SK-N-DZ (cell line): Measurements from ENCODE around the gene VSTM4.

ENCODE experiments used
- DNase-seq: peaks from one replicate; pipeline ENCODE4 v3.0.0-alpha.2; 2015; ENCODE audit warnings: low spot score

The VSTM4 gene

DNA sequence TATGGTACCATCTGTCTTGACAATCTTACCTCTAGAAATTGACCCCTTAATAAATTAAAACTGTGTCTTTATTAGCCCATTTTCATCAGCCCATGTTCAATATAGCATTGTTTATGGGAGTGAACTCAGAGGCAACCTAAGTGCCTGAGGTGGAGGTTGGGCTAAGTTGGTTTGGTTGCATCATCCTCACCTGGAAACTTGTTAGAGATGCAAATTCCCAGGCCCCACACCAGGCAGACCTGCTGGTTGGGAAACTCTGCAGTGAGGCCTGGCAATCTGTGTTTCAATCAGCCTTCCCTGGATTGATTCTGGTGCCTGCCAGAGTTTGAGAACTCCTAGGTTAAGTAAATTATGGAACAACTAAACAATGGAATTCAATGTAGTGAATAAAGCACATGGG is 27.9 kb upstream of the VSTM4 start:
- no peak for DNase-seq

DNA sequence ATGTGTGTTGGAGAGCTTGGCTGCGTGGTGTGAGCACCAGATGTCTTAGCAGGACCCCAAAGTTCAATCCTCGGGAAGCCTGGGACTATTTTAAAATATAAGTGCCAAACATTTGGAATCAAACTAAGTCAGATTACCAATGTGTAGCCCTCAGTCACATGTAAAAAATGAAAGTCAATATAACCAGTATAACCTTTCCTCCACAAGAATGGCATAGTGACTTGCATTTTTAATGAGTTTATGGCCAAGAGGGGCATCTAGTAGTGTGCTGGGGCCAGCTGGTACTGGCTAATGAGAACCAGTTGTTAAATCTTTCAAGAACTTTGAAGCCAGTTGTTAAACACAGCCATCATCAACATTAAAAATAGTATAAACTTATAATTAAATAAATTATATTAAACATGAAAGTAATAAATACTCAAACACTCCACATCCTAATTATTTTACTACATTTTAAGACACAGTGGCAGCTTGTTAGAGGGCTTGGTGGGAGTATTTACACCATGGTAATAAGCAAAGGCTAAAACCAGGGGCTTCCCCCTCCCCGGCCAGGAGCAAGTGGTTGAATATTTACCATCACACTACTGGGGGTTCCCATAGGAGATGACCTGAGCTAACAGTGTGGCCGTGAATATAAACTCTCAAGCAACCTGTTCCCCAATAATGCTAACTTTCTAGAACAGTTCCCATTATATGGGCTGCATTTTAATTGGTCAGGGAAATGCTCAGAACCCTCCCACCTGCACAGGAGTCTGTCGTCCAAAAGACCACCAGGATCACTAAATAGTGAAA is 26.4 kb upstream of the VSTM4 start:
- no peak for DNase-seq

DNA sequence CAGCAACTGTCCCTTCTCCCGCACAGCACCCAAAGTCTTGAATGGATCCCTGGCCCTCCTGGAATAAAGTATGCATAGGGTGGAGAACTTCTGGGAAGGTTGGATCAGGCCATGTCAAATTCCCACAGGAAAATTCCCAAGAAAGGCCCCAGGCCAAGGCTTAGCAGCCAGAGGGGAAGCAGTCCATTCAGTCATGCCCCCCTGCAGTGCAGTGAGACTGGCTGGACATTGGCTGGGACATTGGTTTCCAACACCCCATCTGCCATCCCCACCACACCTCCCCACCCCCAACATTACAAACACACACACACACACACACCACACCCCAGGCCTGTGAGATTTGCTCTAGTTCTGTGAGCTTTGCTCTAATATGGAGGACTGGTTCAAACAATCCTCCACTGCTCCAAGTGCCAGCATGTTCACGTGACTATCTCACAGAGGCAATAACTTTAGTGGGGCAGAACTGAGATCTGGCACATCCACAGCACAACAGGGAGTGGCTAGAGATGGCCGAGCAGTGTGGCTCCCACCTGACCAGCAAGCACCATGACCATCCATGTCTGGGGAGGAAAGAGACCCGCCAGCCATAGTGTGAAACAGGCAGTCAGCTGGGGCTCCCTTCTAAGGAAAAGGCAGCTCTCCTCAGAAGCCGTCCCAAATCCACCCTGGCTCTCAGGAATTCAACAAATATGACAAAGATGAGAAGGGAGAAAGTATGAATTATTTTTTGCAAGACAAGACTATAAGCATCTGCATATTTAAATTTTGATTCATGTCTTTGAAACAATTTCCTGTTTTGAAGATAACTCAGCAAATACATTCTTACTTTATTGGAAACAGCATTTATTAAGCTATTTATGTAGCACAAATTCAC is 25.2 kb upstream of the VSTM4 start:
- no peak for DNase-seq

DNA sequence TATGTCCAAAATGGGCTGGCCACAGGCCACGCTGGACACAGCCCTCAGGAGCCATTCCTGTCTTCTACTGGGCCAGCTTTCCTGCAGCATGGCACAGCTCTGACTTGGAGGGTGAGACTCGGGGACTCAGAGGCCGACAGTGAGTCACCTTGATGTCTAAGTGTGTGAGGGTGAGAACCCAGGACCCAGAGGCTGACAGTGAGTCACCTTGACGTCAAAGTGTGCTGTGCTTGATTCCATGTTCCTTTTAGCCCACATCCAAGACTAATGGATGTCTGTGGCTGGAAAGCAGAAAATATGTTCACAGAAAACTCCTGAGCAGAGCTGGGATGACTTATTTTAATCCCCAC is 24.5 kb upstream of the VSTM4 start:
- DNase-seq = no peak

DNA sequence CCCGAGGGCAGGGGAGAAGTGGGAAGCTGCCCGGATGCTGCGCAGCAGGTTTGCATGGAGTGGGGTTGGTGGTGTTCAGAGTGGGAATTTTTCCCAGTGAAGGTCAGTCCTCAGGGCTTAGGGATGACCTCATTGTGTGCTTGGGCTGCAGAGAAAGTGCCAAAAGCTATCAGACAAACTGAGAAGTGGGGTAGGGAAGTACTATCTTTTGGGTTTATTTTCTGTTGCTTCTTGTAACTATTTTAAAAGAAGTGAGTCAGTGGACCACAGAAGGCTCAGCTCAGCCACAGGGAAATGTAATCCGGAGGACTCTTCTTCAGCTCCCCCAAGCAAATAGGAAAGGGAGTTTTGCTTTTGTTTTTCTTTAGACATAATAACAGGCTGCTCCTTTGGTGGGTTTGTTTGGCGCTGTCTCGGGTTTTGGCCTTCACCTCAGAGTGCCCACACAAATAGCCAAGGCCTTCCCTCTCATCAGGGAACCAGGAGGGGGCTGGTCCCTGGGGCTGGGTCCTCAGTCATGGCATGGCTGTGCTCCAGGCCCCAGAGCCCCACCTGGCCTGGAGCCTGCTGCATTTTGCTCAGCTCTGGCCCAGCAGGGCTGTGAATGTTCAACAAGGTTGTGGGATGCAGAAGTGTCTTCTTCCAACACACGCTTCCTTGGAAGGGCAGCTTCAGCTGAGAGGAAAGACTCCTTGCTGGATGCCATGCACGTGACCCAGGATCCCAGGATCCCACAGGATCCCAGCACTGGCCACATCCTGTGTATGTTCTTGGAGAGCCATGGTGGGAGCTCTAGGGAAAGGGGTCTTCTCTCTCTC is 23.9 kb upstream of the VSTM4 start:
- DNase-seq = no peak

DNA sequence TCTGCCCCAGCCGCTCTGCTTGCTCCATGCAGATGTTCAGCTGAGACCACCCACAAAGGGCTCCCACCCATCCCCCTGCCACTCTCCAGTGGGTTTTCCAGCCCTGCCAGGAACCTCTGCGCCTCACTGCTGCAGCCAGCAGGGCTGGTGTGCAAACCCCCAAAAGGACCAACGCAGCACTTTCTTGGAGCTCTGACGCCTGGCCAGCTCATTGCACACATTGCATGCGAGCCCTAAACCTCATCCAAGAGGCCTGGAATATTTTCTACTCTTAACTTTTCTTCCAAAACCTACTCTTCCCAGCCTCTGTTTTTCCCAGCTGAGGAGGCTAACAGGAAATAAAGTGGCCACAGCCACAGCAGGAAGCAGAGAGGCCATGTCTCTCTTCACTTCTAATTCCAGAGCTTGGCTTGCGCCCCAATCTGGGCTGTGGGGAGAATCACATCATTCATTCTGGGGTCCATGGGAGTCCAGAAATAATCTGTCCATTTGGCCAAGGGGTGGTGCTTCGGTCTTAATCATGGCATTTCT is 23.1 kb upstream of the VSTM4 start:
- DNase-seq = no peak

DNA sequence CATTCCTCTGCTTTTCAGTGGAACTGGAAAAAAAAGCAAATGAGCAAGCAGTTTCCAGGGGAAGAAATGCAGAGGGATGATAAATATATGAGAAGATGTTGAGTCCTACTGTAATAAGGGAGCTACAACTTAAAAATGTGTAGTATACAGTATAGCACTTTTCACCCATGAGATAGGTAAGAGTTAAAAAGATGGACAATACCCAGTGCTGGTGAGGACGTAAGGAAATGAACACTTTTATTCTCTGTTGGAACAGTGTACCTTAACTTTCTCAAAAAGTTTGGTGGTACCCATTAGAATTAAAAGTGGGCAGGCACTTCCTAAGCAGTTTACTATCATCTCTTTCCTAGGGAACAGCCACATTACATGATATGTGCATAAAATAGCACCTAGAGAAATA is 21.2 kb upstream of the VSTM4 start:
- no peak for DNase-seq

DNA sequence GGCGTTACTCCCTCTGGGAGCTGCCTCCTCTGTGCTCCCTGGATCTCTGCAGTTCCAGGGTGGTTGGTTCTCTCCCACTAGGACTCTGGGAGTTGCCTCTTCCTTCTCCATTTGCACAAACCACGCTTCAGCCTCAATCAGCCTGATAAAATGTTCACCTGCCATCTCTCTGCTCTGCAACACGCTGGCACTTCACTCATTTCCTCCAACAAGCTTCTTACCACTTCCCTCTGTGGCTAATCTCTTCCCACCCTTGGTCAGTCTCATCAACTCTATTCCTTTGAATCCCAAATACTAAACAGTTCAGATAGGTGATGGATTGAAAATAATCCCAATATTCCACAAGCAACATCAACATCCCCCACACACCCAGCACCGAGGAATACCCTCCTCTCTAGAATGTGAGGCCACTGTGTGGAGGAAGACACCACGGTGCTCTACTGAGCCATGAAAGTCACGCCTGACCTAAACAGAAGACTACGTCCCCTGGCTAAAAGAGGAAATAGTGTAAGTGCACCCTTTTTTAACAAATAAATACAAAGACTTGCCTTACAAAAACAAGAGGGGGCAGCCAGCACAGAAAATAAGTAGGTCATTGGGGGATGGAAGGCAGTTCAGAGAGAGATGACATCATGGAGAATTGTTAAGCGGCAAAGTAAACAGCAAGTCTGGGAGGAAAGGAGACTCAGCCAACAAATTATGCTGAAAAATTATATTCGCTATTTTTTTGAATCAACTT is 20.4 kb upstream of the VSTM4 start:
- no peak for DNase-seq

DNA sequence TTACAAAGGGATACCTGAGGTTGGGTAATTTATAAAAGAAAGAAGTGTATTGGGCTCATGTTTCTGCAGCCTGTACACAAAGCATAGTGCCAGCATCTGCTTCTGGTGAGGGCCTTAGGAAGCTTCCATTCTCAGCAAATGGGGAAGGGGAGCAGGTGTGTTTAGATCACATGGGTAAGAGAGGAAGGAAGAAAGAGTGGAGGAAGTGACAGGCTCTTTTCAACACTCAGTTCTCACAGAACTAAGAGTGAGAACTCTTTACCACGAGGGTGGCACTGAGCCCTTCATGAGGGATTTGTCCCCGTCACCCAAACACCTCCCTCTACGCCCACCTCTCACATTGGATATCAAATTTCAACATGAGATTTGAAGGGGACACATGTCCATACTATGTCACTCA is 19.0 kb upstream of the VSTM4 start:
- DNase-seq = no peak

DNA sequence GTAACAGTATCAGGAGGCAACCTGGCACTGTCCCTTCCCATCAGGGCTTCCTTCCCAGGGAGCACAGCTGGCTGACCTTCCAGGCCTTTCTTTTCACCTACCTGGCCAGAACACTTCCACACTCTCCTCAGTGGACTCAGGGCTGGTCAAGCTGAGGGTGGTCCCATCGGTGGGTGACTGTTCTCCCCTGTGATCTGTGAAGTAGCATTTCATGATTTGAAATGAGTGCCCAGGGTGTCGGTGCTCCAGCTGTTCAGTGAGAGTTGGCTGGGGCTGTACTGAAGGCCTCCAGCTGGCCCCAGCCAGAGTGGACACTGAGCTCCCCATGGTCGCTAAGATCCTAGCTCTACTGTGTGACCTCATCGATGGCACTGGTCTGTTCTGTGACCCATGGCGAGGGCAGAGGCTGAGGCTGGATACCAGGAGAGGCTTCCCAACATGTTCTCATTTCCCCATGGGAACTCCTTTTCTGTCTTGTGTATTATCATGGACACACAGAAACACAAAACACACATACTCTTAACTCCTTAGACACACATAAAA is 18.5 kb upstream of the VSTM4 start, which contains the start of gene FAM170B:
FAM170B (minus strand) TSS at position 316 of the 543 bp plus-strand sequence; CDS start at position 213, 103 bp downstream.
- DNase-seq = no peak

DNA sequence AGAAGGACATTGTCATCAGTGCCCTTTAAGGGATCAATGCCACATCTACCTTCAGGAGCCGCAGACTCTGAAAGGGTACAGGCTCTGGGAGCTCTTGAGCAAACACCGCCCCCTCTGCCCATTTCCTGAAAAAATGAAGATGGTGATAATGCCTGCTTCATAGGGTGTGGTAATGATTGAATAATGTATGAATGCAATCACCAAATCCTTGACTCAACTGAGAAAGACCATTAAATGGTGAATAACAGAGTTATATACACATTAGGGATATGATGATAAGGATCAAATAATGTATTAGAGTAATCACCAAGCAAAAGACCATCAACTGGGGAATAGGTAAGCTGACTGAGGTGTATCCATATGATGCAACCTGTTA is 17.0 kb upstream of the VSTM4 start:
- no peak for DNase-seq

DNA sequence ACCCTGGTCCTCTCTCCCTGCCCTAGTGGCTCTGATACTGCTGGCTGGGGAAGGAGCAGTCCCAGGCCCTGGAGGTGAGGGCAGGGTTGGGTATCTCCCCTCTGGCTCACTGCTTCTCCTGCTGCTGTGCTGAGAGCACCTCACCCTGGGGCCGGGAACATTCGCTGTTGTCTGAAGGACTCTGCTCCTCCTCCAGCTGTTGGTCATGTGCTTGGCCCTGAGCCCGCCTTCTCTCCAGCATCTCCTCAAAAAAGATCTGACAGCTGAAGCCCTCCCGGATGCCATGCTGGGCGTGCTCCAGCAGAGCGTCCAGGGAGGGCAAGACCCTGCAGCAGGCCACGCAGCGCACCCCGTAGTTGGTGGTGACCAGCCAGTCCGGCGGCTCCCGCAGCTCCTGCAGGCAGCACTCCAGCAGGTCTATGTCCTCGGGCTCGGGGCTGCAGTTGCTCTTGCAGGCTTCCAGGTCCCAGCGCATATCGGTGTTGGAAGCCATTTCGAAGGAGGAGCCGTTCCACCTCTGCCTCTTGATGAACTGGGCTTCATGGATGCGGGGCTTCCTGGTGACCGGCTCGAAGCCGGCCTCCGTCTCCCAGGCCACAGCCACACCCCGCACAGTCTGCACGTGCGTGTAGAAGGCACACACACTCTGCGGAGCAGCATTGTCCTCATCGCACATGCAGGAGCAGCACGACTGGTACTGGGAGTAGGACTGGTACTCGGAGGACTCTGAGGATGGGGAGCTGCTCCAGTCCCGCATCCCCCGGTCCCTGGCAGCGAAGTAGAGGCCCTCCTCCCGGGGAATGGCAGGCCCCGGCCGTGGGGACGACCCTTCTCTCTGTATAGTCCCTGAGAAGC is 16.4 kb upstream of the VSTM4 start:
- DNase-seq = no peak

DNA sequence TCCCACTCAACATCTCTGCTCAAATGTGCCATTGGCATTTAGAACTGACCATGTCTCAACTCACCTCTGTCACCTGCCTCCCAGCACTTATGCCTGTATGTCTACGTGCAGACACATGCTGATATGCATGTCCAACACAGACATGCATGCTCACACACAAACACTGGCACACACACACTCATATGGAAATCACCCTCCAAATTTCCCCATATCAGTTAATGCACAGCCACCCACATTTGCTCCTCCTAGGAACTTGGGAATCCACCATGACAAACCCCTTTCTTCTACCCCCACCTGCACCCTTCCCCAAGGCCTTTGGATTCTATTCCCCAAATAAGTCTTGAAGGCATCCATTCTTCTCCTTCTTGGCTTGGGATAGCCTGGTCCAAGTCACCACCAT is 14.1 kb upstream of the VSTM4 start:
- no peak for DNase-seq

DNA sequence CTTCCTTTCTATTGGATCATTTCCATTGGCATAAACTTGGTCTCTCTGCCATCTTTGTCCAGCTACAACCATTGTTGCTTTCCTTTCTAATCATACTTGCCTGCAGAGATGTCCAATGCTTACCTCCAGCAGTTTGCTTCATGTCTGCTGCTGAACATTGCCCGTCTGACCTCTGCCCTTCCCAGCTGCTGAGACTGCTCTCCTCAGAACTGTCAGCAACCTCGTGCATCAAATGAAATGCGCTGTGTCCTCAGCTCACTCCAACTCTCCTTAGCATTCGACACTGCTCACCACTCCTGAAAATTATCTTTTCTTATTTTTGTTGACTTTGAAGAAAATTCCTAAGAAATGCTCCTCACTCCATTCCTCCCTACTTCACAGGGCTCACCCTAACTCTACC is 13.5 kb upstream of the VSTM4 start:
- DNase-seq = no peak

DNA sequence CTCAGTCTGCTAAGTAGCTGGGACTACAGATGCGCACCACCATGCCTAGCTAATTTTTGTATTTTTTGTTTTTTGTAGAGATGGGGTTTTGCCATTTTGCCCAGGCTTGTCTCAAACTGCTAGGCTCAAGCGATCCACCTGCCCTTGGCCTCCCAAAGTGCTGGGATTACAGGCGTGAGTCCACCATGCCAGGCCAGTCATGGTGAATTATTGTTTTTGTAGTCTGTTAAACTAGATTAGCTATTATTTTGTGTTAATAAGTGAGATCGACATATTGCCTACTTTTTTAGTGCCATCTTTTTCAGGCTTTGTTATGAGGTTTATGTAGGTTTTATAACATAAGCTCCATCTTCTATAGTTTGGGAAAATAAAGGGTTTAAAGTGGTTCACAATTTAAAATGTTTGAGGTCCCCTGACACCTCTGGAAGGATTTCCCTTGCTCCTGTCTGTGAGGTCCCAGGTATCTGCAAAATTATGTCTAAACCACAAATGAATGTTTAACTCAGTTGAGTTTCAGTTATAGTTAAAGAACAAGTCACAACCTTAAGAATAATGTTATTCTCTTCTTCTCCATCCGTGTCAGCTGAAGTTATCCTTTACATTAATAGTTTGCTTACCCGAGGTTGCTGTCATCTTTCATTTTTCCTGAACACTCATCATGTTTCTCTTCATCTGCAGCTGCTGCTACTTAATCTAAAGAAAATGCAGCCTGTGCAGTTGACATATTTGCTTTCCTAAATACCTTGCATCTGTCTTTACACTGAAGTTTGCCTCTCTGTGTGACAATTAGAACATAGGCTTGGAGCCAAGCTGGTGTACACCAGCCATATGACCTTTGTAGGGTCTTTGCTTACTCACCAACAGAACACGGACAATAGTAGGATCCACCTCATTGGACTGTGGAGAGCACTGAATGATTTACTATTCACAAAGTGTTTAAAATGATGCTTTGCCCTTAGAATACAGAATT is 8.9 kb upstream of the VSTM4 start:
- no peak for DNase-seq

DNA sequence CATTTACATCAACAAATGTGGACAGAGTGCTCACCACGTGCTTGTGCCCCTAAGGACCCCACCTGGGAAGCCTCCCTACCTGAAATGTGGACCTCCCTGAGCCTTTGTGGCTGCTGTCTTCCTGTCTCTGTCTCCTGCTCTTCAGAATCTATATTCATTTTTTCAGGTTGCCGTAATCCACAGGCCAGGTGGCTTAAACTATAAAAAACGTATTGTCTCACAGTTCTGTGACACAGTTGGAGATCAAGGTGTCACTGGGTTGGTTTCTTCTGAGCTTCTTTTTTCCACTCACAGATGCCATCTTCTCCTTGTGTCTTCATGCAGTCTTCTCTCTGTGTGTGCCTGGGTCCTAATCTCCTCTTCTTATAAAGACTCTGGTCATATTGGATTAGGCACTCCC is 5.6 kb upstream of the VSTM4 start:
- no peak for DNase-seq

DNA sequence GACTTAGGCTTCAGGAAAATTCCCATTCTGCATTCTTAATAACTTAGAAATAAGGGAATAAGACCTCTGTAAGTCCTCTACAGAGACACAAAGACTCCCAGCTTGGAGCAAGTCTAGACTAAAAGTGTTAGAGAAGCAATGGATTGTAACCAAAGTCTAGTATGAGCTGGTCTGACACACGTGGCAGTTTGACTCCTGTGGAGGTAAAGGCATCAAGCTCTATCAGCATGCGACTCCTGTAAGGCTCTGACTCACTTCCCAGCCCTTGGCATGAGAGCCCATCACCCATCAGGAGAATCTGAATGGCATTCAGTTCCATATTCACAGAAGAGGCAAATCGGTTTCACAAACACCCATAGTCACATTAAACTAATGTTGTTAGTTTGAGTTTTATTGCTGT is 4.4 kb upstream of the VSTM4 start:
- DNase-seq = no peak

DNA sequence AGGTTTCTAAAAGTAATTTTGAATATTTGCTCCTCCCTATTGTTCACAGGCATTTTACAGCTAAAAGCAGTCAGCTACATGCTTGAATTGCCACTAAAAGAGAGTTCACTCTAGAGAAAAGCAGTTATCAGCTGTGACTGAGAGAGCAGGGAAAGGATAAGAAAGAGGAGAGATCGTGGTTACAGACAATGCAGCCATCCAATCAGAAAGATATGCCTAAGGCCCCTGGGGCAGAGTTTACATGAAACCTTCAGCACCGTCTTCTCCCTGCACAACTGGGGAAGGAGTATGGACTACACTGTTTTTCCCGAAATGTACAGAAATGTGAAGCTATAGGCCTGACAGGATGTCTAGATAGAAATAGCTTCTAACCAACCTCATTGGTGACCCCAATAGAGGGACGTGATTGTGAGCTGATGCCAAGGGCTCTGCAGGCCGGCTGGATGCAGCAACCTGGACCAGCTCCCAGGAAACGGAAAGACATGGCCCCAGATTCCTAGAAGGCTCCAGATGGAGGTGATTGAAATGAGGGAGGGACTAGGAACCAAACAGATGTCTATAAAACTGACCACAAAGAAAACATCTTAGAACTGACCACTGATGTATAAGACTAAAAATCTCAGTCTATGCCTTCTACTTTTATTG is 3.2 kb upstream of the VSTM4 start:
- no peak for DNase-seq
